GM19240 (cell line): Measurements from ENCODE around the gene DAGLB.
"Not testable (repeated sequence)": the region's sequence is repeated elsewhere in the genome, so short reads cannot be mapped to it uniquely, and the experiment has no call there.

ENCODE experiments used
- DNase-seq: peaks from one replicate; pipeline ENCODE4 v3.0.0; 2011; ENCODE audit warnings: low spot score; ENCODE audit not compliant: insufficient read length

DAGLB gene

DNA sequence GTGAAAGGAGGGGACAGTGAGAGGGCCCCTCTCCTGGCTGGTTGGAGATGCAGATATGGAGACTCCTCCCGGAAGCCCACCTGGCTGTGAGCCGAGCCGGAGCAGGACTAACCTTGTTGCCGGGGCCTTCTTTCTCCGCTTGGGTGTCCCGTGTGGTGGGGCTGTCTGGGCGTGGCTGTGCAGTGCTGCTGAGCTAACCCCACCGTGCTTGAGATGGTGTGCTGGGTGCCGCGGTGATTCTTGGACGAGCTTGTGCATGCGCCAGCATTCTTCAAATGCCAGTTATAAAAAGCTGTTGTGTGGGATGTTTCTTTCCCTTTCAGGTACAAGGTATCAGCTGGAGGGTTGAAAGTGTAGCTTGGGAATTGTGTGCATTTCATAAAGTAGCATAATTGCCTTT lies 48.8 kb downstream of the DAGLB start:
- DNase-seq, result no peak

- DNase-seq, result not testable (repeated sequence)
Measured at GRCh38 chr7:6397759-6398495, 49.8 kb downstream of the DAGLB start.

DNA sequence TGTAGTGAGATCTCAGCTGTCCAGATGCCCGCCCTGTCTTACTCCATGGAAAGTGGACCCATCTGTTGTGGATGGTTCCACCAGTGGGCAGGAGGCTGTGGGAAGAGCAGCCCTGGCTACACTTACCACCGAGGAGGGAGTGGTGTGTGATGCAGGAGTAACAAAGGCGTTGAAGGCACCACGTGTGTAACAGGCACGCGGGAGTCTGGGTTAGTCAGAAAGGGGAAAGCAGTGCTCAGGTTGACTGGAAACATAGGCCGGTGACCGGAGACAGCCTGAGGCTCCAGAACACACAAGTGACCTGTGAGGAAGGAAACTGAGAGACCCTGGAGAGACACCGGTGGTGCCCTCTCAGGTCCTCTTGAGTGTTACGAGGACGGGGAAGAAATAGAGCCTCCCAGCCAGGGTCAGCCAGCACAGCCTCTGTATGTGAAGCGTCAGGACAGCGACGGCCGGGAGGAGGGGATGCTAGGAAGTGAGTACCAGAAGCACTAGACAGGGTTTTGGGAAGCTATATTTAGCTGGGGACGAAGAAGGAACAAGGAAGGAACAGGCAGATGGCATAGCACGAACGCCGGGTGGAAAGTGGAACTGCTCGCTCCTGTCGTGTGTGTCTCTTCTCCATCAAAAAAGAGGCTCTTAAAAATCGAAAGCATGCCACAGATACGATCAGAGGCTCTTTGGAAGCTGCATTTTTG lies 51.7 kb downstream of the DAGLB start:
- DNase-seq, result no peak

- no peak for DNase-seq
Measured at GRCh38 chr7:6394114-6394513, 53.6 kb downstream of the DAGLB start.

GRCh38 chr7:6393667-6394056 lies 54.1 kb downstream of the DAGLB start:
- no peak for DNase-seq

- no peak for DNase-seq
Measured at GRCh38 chr7:6392712-6393666, 54.8 kb downstream of the DAGLB start.

DNA sequence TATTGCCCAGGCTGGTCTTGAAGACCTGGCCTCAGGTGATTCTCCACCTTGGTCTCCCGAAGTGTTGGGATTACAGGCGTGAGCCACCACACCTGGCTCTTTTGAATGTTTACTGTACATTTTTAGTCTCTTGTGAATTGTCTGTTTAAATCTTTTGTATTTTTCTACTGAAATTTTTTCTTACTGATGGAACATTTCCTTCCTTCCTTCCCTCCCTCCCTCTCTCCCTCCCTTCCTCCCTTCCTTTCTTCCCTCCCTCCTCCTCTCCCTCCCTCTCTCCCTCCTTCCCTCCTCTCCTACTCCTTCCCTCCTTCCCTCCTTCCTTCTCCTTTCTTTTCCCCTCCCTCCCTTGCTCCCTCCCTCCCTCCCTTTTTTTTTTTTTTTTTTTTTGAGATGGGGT lies 58.0 kb downstream of the DAGLB start:
- no peak for DNase-seq

- no peak for DNase-seq
Measured at GRCh38 chr7:6387734-6388294, 59.9 kb downstream of the DAGLB start.

GRCh38 chr7:6386779-6387178 lies 61.0 kb downstream of the DAGLB start:
- no peak for DNase-seq

DNA sequence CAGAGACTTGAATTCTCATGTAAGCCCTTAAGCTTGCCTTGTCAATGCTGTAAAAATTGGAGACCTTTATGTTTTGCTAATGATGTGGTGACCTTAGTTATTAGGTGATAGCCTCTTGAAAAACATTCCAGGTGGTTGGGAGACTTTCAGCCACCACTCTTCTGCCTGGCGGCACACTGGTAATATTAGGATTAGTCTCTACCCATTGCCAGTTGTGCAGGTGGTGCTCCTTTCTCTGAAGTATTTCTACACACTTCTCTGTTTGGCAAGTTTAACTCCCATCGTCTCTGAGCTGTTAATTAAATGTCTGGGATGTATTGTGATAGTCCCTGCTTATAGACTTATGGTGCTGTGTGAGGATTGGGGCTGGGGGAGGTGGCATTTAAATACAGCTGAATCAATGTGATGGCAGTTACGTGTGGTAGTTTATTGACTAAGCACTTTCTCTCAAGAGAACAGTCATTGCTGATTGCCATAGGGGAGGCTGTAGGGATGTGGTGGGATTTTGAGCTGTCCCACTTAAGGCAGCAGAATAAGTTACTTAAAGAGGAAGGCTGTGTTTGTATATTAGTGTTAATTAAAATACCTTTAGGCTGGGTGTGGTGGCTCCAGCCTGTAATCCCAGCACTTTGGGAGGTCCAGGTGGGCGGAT lies 61.7 kb downstream of the DAGLB start:
- DNase-seq, result no peak

GRCh38 chr7:6385110-6385781 lies 62.5 kb downstream of the DAGLB start:
- DNase-seq, result no peak

DNA sequence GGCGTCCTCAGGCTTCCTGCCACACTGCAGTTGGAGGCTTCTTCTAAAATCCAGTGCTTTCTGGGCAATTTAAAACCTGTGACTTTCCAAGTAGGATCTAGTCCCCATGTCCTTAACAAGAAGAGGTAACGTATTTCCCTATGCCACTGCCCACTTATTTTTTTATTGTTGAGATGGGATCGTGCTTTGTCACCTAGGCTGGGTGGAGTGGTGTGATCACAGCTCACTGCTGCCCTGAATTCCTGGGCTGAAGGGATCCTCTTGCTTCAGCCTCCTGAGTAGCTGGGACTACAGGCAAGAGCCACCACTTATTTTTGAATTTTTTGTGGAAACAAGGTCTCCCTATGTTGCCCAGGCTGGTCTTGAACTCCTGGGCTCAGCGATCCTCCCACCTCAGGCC lies 63.4 kb downstream of the DAGLB start:
- DNase-seq, result no peak

DNA sequence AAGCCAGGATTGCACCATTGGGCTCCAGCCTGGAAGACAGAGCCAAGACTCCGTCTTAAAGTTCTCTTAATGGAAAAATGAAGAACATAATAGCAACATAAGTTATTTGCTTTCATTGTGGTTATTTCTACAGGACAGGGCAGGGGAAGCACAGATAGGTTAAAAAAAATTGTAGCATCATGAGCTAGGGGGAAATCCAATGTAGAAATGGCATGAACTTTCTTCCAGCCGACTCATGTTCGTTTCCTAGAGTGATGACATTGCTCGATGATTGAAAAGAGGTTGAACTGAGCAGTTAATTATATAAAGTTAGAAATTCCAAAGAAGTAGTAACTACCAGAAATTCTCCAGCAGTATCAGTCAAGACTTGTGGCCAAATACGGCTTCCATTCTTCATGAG lies 64.9 kb downstream of the DAGLB start:
- DNase-seq, result no peak

GRCh38 chr7:6381846-6382245 lies 65.9 kb downstream of the DAGLB start:
- not testable (repeated sequence) for DNase-seq

- DNase-seq, result no peak
Measured at GRCh38 chr7:6380310-6381095, 67.3 kb downstream of the DAGLB start.

GRCh38 chr7:6379886-6380285 lies 67.9 kb downstream of the DAGLB start:
- no peak for DNase-seq

DNA sequence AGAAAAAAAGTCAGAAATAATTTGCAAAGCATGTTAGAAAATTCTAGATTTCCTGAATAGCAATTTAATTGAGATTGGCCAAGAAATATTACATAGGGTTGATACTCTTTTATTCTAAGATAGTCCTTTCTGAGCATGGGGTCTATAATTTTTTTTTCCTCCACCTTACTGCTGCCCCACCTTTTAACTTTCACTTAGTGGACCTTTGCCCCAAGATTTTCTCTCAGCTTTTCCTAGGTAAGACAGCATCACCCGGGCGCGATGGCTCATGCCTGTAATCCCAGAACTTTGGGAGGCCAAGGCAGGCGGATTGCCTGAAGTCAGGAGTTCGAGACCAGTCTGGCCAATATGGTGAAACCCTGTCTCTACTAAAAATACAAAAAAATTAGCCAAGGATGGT lies 69.2 kb downstream of the DAGLB start:
- not testable (repeated sequence) for DNase-seq

- DNase-seq, result no peak
Measured at GRCh38 chr7:6376820-6377219, 70.9 kb downstream of the DAGLB start.

- DNase-seq, result no peak
Measured at GRCh38 chr7:6375348-6376101, 72.2 kb downstream of the DAGLB start.
